Measurements from ENCODE around the gene FLNB.

Gene FLNB, protein sequence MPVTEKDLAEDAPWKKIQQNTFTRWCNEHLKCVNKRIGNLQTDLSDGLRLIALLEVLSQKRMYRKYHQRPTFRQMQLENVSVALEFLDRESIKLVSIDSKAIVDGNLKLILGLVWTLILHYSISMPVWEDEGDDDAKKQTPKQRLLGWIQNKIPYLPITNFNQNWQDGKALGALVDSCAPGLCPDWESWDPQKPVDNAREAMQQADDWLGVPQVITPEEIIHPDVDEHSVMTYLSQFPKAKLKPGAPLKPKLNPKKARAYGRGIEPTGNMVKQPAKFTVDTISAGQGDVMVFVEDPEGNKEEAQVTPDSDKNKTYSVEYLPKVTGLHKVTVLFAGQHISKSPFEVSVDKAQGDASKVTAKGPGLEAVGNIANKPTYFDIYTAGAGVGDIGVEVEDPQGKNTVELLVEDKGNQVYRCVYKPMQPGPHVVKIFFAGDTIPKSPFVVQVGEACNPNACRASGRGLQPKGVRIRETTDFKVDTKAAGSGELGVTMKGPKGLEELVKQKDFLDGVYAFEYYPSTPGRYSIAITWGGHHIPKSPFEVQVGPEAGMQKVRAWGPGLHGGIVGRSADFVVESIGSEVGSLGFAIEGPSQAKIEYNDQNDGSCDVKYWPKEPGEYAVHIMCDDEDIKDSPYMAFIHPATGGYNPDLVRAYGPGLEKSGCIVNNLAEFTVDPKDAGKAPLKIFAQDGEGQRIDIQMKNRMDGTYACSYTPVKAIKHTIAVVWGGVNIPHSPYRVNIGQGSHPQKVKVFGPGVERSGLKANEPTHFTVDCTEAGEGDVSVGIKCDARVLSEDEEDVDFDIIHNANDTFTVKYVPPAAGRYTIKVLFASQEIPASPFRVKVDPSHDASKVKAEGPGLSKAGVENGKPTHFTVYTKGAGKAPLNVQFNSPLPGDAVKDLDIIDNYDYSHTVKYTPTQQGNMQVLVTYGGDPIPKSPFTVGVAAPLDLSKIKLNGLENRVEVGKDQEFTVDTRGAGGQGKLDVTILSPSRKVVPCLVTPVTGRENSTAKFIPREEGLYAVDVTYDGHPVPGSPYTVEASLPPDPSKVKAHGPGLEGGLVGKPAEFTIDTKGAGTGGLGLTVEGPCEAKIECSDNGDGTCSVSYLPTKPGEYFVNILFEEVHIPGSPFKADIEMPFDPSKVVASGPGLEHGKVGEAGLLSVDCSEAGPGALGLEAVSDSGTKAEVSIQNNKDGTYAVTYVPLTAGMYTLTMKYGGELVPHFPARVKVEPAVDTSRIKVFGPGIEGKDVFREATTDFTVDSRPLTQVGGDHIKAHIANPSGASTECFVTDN (N-terminal part only)

DNA sequence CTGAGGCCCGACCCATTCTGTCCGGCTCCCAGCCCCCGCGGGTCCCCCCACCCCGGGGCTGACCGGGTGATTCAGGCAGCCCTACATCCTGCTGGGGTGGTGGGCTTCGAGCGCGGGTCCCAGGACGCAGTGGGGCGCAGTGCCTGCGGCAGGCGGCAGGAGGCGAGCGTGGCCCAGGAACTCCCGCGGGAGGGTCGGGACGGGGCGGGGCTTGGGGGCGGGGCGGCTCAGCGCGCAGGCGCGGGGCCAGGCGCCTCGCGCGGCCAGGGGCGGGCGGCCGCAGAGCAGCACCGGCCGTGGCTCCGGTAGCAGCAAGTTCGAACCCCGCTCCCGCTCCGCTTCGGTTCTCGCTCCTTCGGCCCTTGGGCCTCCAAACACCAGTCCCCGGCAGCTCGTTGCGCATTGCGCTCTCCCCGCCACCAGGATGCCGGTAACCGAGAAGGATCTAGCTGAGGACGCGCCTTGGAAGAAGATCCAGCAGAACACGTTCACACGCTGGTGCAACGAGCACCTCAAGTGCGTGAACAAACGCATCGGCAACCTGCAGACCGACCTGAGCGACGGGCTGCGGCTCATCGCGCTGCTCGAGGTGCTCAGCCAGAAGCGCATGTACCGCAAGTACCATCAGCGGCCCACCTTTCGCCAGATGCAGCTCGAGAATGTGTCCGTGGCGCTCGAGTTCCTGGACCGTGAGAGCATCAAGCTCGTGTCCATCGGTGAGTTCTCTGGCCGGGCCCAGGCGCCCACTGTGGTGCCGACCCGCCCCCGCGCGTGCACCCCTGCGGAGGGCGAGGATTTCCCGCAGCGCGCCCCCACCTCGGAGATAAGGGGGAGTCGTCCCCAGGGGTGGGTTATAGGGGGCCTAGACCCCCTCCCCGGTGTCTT is at the start of gene FLNB:
FLNB (plus strand) TSS at position 282 of the 885 bp plus-strand sequence; CDS start at position 425, 143 bp downstream.
- peak; percentile 55 to 59 for DNase-seq (ENCODE audit: low read depth in 2 of 2)

GRCh38 chr3:57958642-57959422 is 49.4 kb upstream of the FLNB start:
- no peak for DNase-seq (ENCODE audit: low read depth in 2 of 2)

GRCh38 chr3:57959423-57960173 is 48.6 kb upstream of the FLNB start:
- no peak for DNase-seq (ENCODE audit: low read depth in 2 of 2)

DNA sequence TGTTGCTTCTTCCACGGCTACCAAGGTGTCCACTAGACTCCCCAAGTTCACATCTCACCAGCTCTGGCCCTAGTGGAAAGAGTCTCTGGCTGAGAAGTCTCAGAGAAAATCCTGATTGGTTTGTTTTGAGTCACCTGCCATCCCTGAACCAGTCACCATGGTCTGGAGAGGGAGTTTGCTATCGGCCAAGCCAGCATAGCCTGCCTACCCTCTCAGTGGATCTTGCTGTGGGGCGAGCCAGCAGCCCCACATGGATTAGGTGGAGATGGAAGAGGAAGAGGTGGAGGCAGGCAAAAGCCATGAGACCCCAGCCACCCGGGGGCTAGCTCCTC is 48.1 kb upstream of the FLNB start:
- no peak for DNase-seq (ENCODE audit: low read depth in 2 of 2)

GRCh38 chr3:57961177-57961827 is 46.9 kb upstream of the FLNB start:
- DNase-seq (ENCODE audit: low read depth in 2 of 2), result no peak

- no peak for DNase-seq (ENCODE audit: low read depth in 2 of 2)
Measured at GRCh38 chr3:57961828-57962447, 46.3 kb upstream of the FLNB start.

DNA sequence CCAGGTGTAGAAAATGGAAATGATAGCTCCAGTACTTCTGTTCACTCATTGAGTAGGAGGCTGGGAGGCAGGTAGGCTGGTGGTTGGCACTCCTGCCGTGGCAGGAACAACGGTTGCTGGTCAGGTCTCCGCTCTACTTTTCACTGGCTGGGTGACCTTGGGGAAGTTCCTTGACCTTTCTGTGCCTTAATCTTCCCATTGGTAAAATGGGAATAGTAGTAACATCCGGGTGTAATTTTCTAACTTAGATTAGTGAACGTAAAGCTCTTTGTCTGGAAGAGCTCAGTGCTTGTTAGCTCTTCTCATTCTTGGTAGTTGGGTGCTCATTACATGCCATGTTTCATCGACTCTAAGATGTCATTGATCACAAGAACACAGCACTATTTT is 45.8 kb upstream of the FLNB start:
- DNase-seq (ENCODE audit: low read depth in 2 of 2), result no peak

DNA sequence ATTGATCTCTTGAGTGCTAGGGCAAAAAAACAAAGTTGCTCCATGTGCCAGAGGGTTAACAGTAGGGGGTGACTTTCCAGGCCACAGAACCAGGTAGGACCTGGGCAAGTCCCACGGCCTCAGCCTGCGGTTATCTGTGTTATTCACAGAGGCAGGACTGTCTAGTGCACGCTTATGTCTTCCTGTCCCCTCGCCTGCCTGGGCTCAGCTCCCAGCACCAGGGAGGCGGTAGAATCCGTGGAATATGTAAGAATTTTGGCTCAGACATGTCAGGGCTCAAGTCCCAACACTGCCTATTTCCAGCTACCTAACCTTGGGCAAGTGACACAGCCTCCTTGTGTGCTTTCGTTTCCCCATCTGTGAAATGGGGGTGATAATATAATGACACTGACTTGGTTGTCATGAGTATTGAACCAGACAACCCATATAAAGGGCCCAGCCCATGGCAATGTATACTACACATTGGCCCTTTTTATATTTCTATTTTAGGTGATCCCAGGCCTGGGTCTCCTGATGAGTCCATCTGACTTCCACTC is 44.3 kb upstream of the FLNB start:
- DNase-seq (ENCODE audit: low read depth in 2 of 2), result no peak

GRCh38 chr3:57966829-57967228 is 41.4 kb upstream of the FLNB start:
- DNase-seq (ENCODE audit: low read depth in 2 of 2), result no peak

DNA sequence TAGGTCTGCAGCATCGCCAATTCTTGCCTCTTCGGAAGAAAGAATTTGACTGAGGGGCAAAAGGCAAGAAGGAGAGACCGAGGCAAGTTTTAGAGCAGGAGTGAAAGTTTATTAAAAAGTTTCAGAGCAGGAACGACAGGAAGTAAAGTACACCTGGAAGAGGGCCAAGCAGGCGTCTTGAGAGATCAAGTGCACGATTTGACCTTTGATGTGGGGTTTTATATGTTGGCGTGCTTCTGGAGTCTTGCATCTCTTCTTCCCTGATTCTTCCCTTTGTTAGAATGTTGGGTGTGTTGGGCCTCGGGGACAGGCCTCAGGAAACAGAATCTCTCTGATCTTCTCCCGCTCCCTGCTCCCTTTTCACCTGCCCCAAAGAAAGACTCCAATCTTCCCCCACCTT is 40.6 kb upstream of the FLNB start:
- no peak for DNase-seq (ENCODE audit: low read depth in 2 of 2)

- DNase-seq (ENCODE audit: low read depth in 2 of 2), result no peak
Measured at GRCh38 chr3:57968501-57968900, 39.7 kb upstream of the FLNB start.

DNA sequence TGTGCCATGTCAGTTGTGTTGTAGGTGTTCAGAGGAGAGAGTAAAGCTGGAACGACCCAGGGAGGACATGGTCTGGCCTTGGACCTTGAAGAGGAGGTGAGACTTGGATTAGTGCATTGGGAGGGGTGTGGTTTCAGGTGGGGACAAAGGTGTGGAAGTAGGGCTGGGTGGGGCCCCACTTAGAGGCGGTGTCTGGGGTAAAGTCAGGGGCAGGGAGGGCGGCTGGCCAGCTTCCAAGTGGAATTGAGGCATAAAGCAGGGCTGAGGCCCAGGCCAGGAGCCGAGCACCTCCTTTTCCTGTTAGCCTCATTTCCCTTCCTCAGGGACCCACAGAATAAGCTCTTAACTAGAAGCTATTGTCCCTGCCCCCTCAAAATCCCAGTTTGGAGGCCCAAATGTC is 36.2 kb upstream of the FLNB start:
- no peak for DNase-seq (ENCODE audit: low read depth in 2 of 2)

GRCh38 chr3:57972531-57973111 is 35.6 kb upstream of the FLNB start:
- no peak for DNase-seq (ENCODE audit: low read depth in 2 of 2)

DNA sequence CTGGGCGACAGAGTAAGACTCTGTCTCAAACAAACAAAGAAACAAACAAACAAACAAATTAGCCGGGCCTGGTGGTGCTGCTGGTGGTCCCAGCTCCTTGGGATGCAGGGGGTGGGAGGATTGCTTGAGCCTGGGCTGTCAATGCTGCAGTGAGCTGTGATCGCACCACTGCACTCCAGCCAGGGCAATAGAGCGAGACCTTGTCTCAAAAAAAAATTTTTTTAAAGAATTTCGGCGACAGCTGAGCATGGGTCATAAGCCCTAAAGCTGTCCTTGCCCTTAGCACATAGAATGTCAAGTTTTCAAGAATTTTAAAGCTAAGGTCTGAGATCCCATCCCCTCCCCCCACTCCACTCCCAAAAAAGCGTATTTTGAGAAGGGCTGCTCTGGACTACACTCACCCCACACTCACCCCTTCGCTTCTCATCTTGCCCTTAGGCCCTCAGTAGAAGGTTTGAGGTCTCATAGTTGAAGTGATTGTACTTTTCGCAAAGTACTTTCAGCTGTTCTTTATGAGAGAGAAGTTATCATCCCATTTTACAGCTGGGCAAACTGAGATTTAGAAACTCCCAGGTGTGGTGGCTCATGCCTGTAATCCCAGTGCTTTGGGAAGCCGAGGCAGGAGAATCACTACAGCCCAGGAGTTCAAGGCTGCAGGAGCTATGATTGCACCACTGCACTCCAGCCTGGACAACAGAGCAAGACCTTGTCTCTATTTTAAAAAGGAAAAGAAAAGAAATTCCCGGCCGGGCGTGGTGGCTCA is 34.3 kb upstream of the FLNB start:
- no peak for DNase-seq (ENCODE audit: low read depth in 2 of 2)

DNA sequence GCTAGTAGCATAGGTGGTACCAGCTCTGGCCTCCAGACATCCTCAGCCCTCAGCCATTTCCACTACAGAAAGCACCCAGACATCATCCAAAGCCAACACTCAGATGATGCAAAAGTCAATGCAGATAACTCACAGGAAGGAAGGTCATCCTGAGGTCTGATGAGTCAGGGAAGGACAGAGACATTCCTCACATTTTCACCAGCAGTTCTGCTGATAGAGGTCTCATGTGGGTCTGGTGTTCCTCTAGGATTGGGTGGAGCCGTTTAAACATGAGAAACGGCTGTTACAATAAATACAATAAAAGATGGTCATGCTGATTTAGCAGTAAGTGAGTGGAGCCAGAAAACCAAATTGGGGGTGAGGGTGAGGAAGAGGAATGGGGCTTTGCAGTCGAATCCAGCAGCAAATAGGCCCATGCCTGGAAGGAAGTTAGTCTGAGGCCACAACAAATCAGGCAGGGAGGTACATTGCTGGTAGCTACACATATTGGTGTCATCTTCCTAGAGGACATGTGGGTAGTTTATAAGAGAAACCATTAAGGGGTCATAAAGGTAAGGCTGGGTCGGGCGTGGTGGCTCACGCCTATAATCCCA is 33.3 kb upstream of the FLNB start:
- no peak for DNase-seq (ENCODE audit: low read depth in 2 of 2)

- no peak for DNase-seq (ENCODE audit: low read depth in 2 of 2)
Measured at GRCh38 chr3:57977818-57978235, 30.4 kb upstream of the FLNB start.

DNA sequence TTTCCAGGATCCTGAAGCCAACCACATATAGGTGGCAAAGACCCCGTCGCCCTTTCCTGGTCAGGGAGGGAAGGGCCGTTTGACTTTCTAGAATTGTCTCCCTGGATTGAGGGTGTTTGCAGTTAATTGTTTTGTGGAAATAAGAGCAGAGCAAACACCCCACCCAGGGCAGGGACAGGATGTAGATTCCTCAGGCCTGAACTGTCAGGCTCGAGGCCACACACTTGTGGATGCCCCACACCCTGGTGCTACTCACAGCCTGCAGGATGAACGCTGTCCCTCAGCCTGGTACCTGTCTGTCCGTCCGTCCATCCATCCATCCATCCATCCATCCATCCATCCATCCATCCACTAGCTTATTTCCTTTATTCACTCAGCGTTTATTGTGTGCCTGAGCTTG is 29.9 kb upstream of the FLNB start:
- no peak for DNase-seq (ENCODE audit: low read depth in 2 of 2)

All from stimulated activated CD8-positive, alpha-beta memory T cell treated with anti-CD3 and anti-CD28 coated beads, Interleukin-7, amount 100 ng/mL, for 1 hour (primary cell).